Psoas muscle (tissue), 8 donors: ENCODE results near the gene EDIL3. TPM values are rescaled to one million over a fixed set of nuclear protein-coding genes. Genes with fewer than 3 reads are reported as not detected.

Experiments used
- ATAC-seq, 4 donors: fragments of 200-7000 bp; cut with Tn5 transposase; one replicate each; pipeline ENCODE4 v1.9.1; 2020; ENCODE audit warnings: moderate library complexity in 3 of 4, mild to moderate bottlenecking in 2 of 4
- DNase-seq, 2 donors: peaks; one replicate each; pipeline ENCODE4 v3.0.0-alpha.2; 2020
- H3K27ac ChIP-seq: fragments of 200-600 bp; one replicate; pipeline ENCODE4 v1.8.0; 2022
- H3K27me3 ChIP-seq, 3 donors: fragments of 200-600 bp in 1 of 3; one replicate each; pipeline versions ENCODE4 v1.6.1 to v1.8.0; 2013 to 2022; ENCODE audit warnings: low read length in 2 of 3, mild to moderate bottlenecking in 2 of 3, moderate library complexity in 1 of 3; ENCODE audit not compliant: insufficient read depth in 3 of 3
- H3K36me3 ChIP-seq, 2 donors: fragments of 200-600 bp in 1 of 2; one replicate each; pipeline versions ENCODE4 v1.6.1 to v1.8.0; 2013 to 2022; ENCODE audit warnings: low read depth in 1 of 2, mild to moderate bottlenecking in 1 of 2, moderate library complexity in 1 of 2; ENCODE audit not compliant: insufficient read depth in 1 of 2
- H3K4me1 ChIP-seq: fragments of 200-600 bp; one replicate; pipeline ENCODE4 v1.8.0; 2022
- H3K4me3 ChIP-seq: fragments of 200-600 bp; one replicate; pipeline ENCODE4 v1.8.0; 2022; ENCODE audit warnings: mild to moderate bottlenecking
- H3K9me3 ChIP-seq: fragments of 200-600 bp; one replicate; pipeline ENCODE4 v1.8.0; 2022
- WGBS, 3 donors: extraction: QIAGEN DNeasy Blood & Tissue Kit; methylation state at CpG; one replicate each; pipeline versions ENCODE4 v1.1.6 to v1.1.7; 2013; 5-methylcytosine and 5-hydroxymethylcytosine counted together
- intact Hi-C, 2 donors: fragments of 100-400 bp; cut with DNase I; formaldehyde crosslinking; loops; one replicate each; pipeline versions ENCODE4 v1.11.0 to v1.14.2; 2022
- polyA plus RNA-seq, 3 donors: library from polyadenylated mRNA; stranded (reverse); fragments of 200-250 nt; gene quantifications; one replicate each; pipeline ENCODE4 v1.2.3, GENCODE V29; 2013
- total RNA-seq, 4 donors: library from RNA; stranded (reverse); fragmentation: NEBNext Ultra II Directional in 2 of 4; extraction: Animal tissue kit (Norgen Biotek cat#: 25700) in 2 of 4; gene quantifications; one replicate each; pipeline versions ENCODE4 v1.2.1 to v1.2.4, GENCODE V29; 2021 to 2023
- TF ChIP-seq, protein P1 (sequence below): fragments of 200-600 bp; IDR thresholded peaks from one replicate; pipeline ENCODE4 v1.8.0; 2022; ENCODE audit warnings: antibody characterized with exemption
- donor health status: healthy with polysubstance abuse.
- donor health status: DM: no; HTN: no; CAD: no; lungs with moderate emphysema.
- donor health status: Bipolar disorder and iron deficiency.
- donor health status: healthy.
- donor health status: DM: yes; HTN: yes; CAD: no.
- donor health status: DM: no; HTN: no; CAD: no.
- donor health status: DM: no; HTN: no; CAD: no.
- donor health status: DM: yes; HTN: yes; CAD: no.

Gene EDIL3
- total and polyA plus RNA-seq, 7 donors = 0.11 to 0.91 (median 0.34) TPM

- Histone ChIP-seq H3K27me3 (no peaks in the 10 kb centered on the region), H3K9me3 (no peaks in the 10 kb centered on the region), H3K27ac (no peak overlapping the region), H3K36me3 (no peaks in the 10 kb centered on the region), H3K4me1 (no peaks in the 10 kb centered on the region), H3K4me3 (no peak overlapping the region)
- no peak for DNase-seq
- intact Hi-C loops = no loop called here
- no peak for ATAC-seq
- 72 to 83% (median 76%) methylated on average over 1 of the region's 1 CpG for WGBS, 3 donors
- TF ChIP-seq, protein P1, sequence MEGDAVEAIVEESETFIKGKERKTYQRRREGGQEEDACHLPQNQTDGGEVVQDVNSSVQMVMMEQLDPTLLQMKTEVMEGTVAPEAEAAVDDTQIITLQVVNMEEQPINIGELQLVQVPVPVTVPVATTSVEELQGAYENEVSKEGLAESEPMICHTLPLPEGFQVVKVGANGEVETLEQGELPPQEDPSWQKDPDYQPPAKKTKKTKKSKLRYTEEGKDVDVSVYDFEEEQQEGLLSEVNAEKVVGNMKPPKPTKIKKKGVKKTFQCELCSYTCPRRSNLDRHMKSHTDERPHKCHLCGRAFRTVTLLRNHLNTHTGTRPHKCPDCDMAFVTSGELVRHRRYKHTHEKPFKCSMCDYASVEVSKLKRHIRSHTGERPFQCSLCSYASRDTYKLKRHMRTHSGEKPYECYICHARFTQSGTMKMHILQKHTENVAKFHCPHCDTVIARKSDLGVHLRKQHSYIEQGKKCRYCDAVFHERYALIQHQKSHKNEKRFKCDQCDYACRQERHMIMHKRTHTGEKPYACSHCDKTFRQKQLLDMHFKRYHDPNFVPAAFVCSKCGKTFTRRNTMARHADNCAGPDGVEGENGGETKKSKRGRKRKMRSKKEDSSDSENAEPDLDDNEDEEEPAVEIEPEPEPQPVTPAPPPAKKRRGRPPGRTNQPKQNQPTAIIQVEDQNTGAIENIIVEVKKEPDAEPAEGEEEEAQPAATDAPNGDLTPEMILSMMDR = no peak
Measured at GRCh38 chr5:84202136-84202535, 182.5 kb downstream of the EDIL3 start.

- H3K4me1 ChIP-seq = no peaks in the 10 kb centered on the region
- H3K27me3 ChIP-seq = no peaks in the 10 kb centered on the region
- no peak overlapping the region for H3K4me3 ChIP-seq
- ATAC-seq = no peak
- H3K27ac ChIP-seq = no peak overlapping the region
- TF ChIP-seq, protein P1 = no peak
- H3K9me3 ChIP-seq = no peaks in the 10 kb centered on the region
- DNase-seq = no peak
- H3K36me3 ChIP-seq = no peaks in the 10 kb centered on the region
- 80 to 90% (median 89%) methylated on average over 2 of the region's 2 CpGs for WGBS, 3 donors
- intact Hi-C loops = no loop called here
Measured at GRCh38 chr5:84197538-84197937, 187.1 kb downstream of the EDIL3 start.

- WGBS, 3 donors = 16 to 20% (median 20%) methylated on average over 2 of the region's 2 CpGs
- DNase-seq (no peak), ATAC-seq (no peak)
- TF ChIP-seq, protein P1 = no peak
- Histone ChIP-seq H3K9me3 (no peaks in the 10 kb centered on the region), H3K4me3 (no peak overlapping the region), H3K27ac (no peak overlapping the region), H3K27me3 (no peaks in the 10 kb centered on the region), H3K4me1 (no peaks in the 10 kb centered on the region), H3K36me3 (no peaks in the 10 kb centered on the region)
- intact Hi-C loops = no loop called here
Measured at GRCh38 chr5:84191281-84191680, 193.4 kb downstream of the EDIL3 start.

DNA sequence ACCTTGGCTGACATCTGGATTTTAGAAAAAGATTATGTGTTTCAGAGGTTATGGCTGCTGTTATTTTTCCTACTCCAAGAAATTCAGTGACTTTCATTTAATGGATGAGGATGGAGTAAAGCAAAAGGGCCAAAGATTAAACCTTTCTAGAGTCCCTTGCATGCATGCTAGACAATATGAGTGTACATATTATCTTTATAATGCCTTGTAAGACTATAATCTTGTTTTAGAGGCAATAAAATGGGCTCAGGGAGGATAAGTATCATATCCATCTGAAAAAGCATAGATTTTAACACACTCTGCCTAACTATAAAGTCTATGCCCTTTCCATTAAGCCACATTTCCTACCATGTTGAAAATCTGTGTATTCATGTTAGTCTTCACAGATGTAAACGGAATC, 199.8 kb downstream of the EDIL3 start:
- no peak overlapping the region for H3K27ac ChIP-seq
- no peaks in the 10 kb centered on the region for H3K9me3 ChIP-seq
- 60 to 73% (median 71%) methylated on average over 1 of the region's 1 CpG for whole genome bisulfite sequencing, 3 donors
- no peak for ATAC-seq
- TF ChIP-seq, protein P1 = no peak
- H3K36me3 ChIP-seq = no peaks in the 10 kb centered on the region
- H3K27me3 ChIP-seq = no peaks in the 10 kb centered on the region
- H3K4me3 ChIP-seq = no peak overlapping the region
- intact Hi-C loops = no loop called here
- DNase-seq = no peak
- H3K4me1 ChIP-seq = no peaks in the 10 kb centered on the region

GRCh38 chr5:84181093-84181492, 203.6 kb downstream of the EDIL3 start:
- no peaks in the 10 kb centered on the region for H3K9me3 ChIP-seq
- TF ChIP-seq, protein P1 = no peak
- H3K27me3 ChIP-seq = no peaks in the 10 kb centered on the region
- no peak overlapping the region for H3K27ac ChIP-seq
- DNase-seq (no peak), ATAC-seq (no peak)
- intact Hi-C loops = no loop called here
- no peaks in the 10 kb centered on the region for H3K36me3 ChIP-seq
- no peaks in the 10 kb centered on the region for H3K4me1 ChIP-seq
- WGBS, 3 donors = 32 to 48% (median 40%) methylated on average over 3 of the region's 3 CpGs
- H3K4me3 ChIP-seq = no peak overlapping the region
